DND-41 (cell line): ENCODE measurements around the gene PTPN23.

Source experiments
- ATAC-seq: fragments of 200-7000 bp; cut with Tn5 transposase; 3 replicates; pipeline ENCODE4 v1.9.1; 2021; ENCODE audit warnings: low read depth; ENCODE audit not compliant: insufficient read depth
- DNase-seq: peaks from one replicate; pipeline ENCODE4 v3.0.0-alpha.2; 2020
- H2AFZ ChIP-seq: 2 replicates; pipeline ENCODE4 v1.6.0; 2012; ENCODE audit warnings: low read depth, low read length
- H3K27ac ChIP-seq: 2 replicates; pipeline ENCODE4 v1.5.1; 2012; ENCODE audit warnings: low read length, inconsistent platforms
- H3K27me3 ChIP-seq: fragments of 200-600 bp; sonication (generic); 2 replicates; pipeline ENCODE4 v1.6.0; 2012; ENCODE audit warnings: low read length, mild to moderate bottlenecking, inconsistent platforms; ENCODE audit not compliant: insufficient read depth, poor library complexity
- H3K36me3 ChIP-seq: 2 replicates; pipeline ENCODE4 v1.5.1; 2012; ENCODE audit warnings: low read length, inconsistent platforms; ENCODE audit not compliant: insufficient read depth
- H3K4me1 ChIP-seq: 2 replicates; pipeline ENCODE4 v1.5.1; 2012; ENCODE audit warnings: mild to moderate bottlenecking, low read length; ENCODE audit not compliant: insufficient read depth
- H3K4me2 ChIP-seq: 2 replicates; pipeline ENCODE4 v1.6.0; 2012; ENCODE audit warnings: mild to moderate bottlenecking, moderate library complexity, low read length, inconsistent platforms; ENCODE audit not compliant: insufficient read depth
- H3K4me3 ChIP-seq, 2 experiments: fragments of 200-600 bp in 1 of 2; shearing (Covaris generic) in 1 of 2; 2 replicates each; pipeline ENCODE4 v1.5.1; 2012 to 2016; ENCODE audit warnings: inconsistent platforms in 2 of 2, low read length in 2 of 2, mild to moderate bottlenecking in 2 of 2, low read depth in 1 of 2, moderate library complexity in 1 of 2
- H3K79me2 ChIP-seq: 2 replicates; pipeline ENCODE4 v1.6.0; 2012; ENCODE audit warnings: low read length, inconsistent platforms; ENCODE audit not compliant: insufficient read depth
- H3K9ac ChIP-seq: 2 replicates; pipeline ENCODE4 v1.6.0; 2012; ENCODE audit warnings: low read depth, mild to moderate bottlenecking, inconsistent platforms, low read length, moderate library complexity
- H3K9me3 ChIP-seq: 2 replicates; pipeline ENCODE4 v1.5.1; 2012; ENCODE audit warnings: low read length, moderate library complexity, mild to moderate bottlenecking, inconsistent platforms; ENCODE audit not compliant: insufficient read depth, severe bottlenecking
- H4K20me1 ChIP-seq: 2 replicates; pipeline ENCODE4 v1.6.0; 2012; ENCODE audit warnings: low read length; ENCODE audit not compliant: insufficient read depth
- CTCF ChIP-seq: IDR thresholded peaks from 2 replicates; pipeline ENCODE4 v1.5.1; 2012; ENCODE audit warnings: borderline replicate concordance, low read length, moderate library complexity, mild to moderate bottlenecking; ENCODE audit not compliant: poor library complexity, severe bottlenecking; ENCODE audit errors: extremely low read depth
- EZH2 ChIP-seq: IDR thresholded peaks from 3 replicates; pipeline ENCODE4 v1.6.1; 2012; ENCODE audit warnings: borderline replicate concordance, low read depth, mild to moderate bottlenecking, moderate library complexity, low read length, inconsistent platforms; ENCODE audit not compliant: severe bottlenecking

Gene PTPN23

GRCh38 chr3:47385007-47385406 lies 4.2 kb downstream of the PTPN23 start:
- Histone ChIP-seq H3K36me3 (peaks cover 38% of the 10 kb centered on the region), H3K79me2 (peaks cover 92% of the 10 kb centered on the region), H3K9me3 (no peaks in the 10 kb centered on the region), H3K9ac (no peak overlapping the region), H3K4me1 (peaks cover 26% of the 10 kb centered on the region), H3K27ac (no peak overlapping the region), H3K4me2 (no peak overlapping the region), H3K4me3 (no peak overlapping the region), H3K27me3 (no peaks in the 10 kb centered on the region), H2AFZ (no peak overlapping the region), H4K20me1 (peaks cover 38% of the 10 kb centered on the region)
- TF ChIP-seq CTCF (no peak), EZH2 (no peak)
- no peak for ATAC-seq
- no peak for DNase-seq

- H4K20me1 ChIP-seq = peaks cover 43% of the 10 kb centered on the region
- no peaks in the 10 kb centered on the region for H3K9me3 ChIP-seq
- no peaks in the 10 kb centered on the region for H3K27me3 ChIP-seq
- DNase-seq (no peak), ATAC-seq (no peak)
- no peak overlapping the region for H3K4me2 ChIP-seq
- peaks cover 95% of the 10 kb centered on the region for H3K79me2 ChIP-seq
- TF ChIP-seq EZH2 (no peak), CTCF (no peak)
- no peak overlapping the region for H2AFZ ChIP-seq
- H3K36me3 ChIP-seq = peaks cover 38% of the 10 kb centered on the region; the same call in 1 of the 2 replicates
- H3K4me3 ChIP-seq = no peak overlapping the region
- H3K4me1 ChIP-seq = peaks cover 23% of the 10 kb centered on the region
- no peak overlapping the region for H3K9ac ChIP-seq
- H3K27ac ChIP-seq = no peak overlapping the region
Observed at GRCh38 chr3:47385796-47386195, 5.0 kb downstream of the PTPN23 start.

- peaks cover 54% of the 10 kb centered on the region; the same call in 1 of the 2 replicates for H4K20me1 ChIP-seq
- H3K79me2 ChIP-seq = peaks cover 92% of the 10 kb centered on the region
- ATAC-seq (no peak), DNase-seq (no peak)
- peaks cover 48% of the 10 kb centered on the region for H3K36me3 ChIP-seq
- no peak overlapping the region for H3K4me3 ChIP-seq
- TF ChIP-seq CTCF = no peak
- no peak for TF ChIP-seq EZH2
- no peaks in the 10 kb centered on the region for H3K9me3 ChIP-seq
- H3K4me1 ChIP-seq = no peaks in the 10 kb centered on the region
- no peak overlapping the region for H3K4me2 ChIP-seq
- no peak overlapping the region for H3K9ac ChIP-seq
- H3K27me3 ChIP-seq = no peaks in the 10 kb centered on the region
- H2AFZ ChIP-seq = no peak overlapping the region
- H3K27ac ChIP-seq = no peak overlapping the region
Observed at GRCh38 chr3:47392933-47393332, 12.1 kb downstream of the PTPN23 start.
